GM23338 (cell line): ENCODE results near the gene CLEC1A.

Experiments
- CREB1 ChIP-seq: fragments of 250-450 bp; sonication (Bioruptor Pico); IDR thresholded peaks from 2 replicates; pipeline ENCODE4 v1.5.0; 2020; ENCODE audit warnings: low read depth, mild to moderate bottlenecking, moderate library complexity
- ETS1 ChIP-seq: IDR thresholded peaks from 2 replicates; pipeline ENCODE4 v1.6.1; 2016; ENCODE audit warnings: antibody characterized with exemption
- EZH2 ChIP-seq: fragments of 200-600 bp; sonication (generic); IDR thresholded peaks from one replicate; pipeline ENCODE4 v1.8.0; 2017; ENCODE audit warnings: antibody characterized with exemption, mild to moderate bottlenecking, low read depth; ENCODE audit not compliant: unreplicated experiment
- EZH2phosphoT487 ChIP-seq: fragments of 200-600 bp; sonication (generic); IDR thresholded peaks from one replicate; pipeline ENCODE4 v1.8.1; 2018; ENCODE audit warnings: antibody characterized with exemption; ENCODE audit not compliant: unreplicated experiment
- JUNB ChIP-seq: IDR thresholded peaks from one replicate; pipeline ENCODE4 v1.6.1; 2016; ENCODE audit warnings: antibody characterized with exemption; ENCODE audit not compliant: unreplicated experiment
- POLR2AphosphoS5 ChIP-seq: IDR thresholded peaks from 2 replicates; pipeline ENCODE4 v1.6.1; 2016; ENCODE audit warnings: antibody characterized with exemption, low read depth
- STAT1 ChIP-seq: IDR thresholded peaks from one replicate; pipeline ENCODE4 v1.6.1; 2016; ENCODE audit warnings: antibody characterized with exemption; ENCODE audit not compliant: unreplicated experiment
- ZNF114 ChIP-seq: fragments of 250-450 bp; sonication (Bioruptor Pico); IDR thresholded peaks from 2 replicates; pipeline ENCODE4 v1.5.0; 2020; ENCODE audit warnings: mild to moderate bottlenecking, moderate library complexity
- TF ChIP-seq, protein P1 (sequence below), 2 experiments: fragments of 200-600 bp in 1 of 2; sonication (generic) in 1 of 2; conservative IDR thresholded peaks; 2 replicates each; pipeline versions ENCODE4 v1.5.1 to v1.6.1; 2016 to 2017; ENCODE audit warnings: antibody characterized with exemption in 2 of 2, low read depth in 2 of 2, mild to moderate bottlenecking in 2 of 2, moderate library complexity in 1 of 2
- TF ChIP-seq, protein P2 (sequence below): IDR thresholded peaks from one replicate; pipeline ENCODE4 v1.6.1; 2018; ENCODE audit warnings: antibody characterized with exemption; ENCODE audit not compliant: unreplicated experiment

DNA sequence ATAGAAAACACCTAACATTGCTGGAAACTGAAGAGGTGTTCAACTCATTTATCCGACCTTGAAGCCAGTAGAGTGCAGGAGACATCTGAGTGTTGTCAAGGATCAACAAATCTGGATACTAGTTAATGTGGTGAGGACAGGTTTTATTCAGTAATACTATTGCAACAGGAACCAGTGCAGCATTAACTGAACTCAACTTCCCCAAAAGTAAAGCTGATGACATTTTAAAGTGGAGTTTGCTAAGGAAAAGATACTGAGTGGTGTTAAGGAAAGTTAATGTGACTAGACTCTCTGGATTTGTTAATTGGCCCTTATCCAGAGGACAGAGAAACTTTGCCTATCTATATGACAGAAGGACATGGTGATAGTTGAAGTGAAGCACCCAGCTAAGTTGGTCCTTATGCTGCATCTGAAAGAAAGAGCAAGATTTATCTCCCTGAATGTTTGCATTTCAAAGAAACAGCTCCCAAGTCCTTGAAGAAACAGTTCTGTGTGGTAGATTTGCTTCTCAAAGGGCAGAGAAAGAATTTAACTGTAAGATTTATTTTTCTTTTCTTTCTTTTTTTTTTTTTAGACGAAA is 32.4 kb upstream of the CLEC1A start:
- TF ChIP-seq, protein P1, sequence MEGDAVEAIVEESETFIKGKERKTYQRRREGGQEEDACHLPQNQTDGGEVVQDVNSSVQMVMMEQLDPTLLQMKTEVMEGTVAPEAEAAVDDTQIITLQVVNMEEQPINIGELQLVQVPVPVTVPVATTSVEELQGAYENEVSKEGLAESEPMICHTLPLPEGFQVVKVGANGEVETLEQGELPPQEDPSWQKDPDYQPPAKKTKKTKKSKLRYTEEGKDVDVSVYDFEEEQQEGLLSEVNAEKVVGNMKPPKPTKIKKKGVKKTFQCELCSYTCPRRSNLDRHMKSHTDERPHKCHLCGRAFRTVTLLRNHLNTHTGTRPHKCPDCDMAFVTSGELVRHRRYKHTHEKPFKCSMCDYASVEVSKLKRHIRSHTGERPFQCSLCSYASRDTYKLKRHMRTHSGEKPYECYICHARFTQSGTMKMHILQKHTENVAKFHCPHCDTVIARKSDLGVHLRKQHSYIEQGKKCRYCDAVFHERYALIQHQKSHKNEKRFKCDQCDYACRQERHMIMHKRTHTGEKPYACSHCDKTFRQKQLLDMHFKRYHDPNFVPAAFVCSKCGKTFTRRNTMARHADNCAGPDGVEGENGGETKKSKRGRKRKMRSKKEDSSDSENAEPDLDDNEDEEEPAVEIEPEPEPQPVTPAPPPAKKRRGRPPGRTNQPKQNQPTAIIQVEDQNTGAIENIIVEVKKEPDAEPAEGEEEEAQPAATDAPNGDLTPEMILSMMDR (conservative IDR thresholded peaks at IDR 0.05; ENCODE audit: low read depth in 2 of 2), result no peak
- no peak for TF ChIP-seq JUNB
- TF ChIP-seq, protein P2, sequence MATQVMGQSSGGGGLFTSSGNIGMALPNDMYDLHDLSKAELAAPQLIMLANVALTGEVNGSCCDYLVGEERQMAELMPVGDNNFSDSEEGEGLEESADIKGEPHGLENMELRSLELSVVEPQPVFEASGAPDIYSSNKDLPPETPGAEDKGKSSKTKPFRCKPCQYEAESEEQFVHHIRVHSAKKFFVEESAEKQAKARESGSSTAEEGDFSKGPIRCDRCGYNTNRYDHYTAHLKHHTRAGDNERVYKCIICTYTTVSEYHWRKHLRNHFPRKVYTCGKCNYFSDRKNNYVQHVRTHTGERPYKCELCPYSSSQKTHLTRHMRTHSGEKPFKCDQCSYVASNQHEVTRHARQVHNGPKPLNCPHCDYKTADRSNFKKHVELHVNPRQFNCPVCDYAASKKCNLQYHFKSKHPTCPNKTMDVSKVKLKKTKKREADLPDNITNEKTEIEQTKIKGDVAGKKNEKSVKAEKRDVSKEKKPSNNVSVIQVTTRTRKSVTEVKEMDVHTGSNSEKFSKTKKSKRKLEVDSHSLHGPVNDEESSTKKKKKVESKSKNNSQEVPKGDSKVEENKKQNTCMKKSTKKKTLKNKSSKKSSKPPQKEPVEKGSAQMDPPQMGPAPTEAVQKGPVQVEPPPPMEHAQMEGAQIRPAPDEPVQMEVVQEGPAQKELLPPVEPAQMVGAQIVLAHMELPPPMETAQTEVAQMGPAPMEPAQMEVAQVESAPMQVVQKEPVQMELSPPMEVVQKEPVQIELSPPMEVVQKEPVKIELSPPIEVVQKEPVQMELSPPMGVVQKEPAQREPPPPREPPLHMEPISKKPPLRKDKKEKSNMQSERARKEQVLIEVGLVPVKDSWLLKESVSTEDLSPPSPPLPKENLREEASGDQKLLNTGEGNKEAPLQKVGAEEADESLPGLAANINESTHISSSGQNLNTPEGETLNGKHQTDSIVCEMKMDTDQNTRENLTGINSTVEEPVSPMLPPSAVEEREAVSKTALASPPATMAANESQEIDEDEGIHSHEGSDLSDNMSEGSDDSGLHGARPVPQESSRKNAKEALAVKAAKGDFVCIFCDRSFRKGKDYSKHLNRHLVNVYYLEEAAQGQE, result no peak
- no peak for TF ChIP-seq POLR2AphosphoS5
- no peak for TF ChIP-seq ETS1
- no peak for TF ChIP-seq EZH2phosphoT487
- no peak for TF ChIP-seq EZH2
- no peak for TF ChIP-seq CREB1
- no peak for TF ChIP-seq STAT1
- no peak for TF ChIP-seq ZNF114 (CRISPR knock-in tag)
